ENCODE results near the gene PILRA. TPM values are rescaled to one million over a fixed set of nuclear protein-coding genes. Genes with fewer than 3 reads are reported as not detected.
"Not testable (repeated sequence)": the region's sequence is repeated elsewhere in the genome, so short reads cannot be mapped to it uniquely, and the experiment has no call there.

Gene PILRA
- total and polyA plus RNA-seq, 4 experiments from 2014 or later: 0.32 to 5.8 (median 5.7) TPM; not detected in 1

GRCh38 chr7:100357131-100357561, 16.1 kb upstream of the PILRA start:
- H3K9me3 Mint-ChIP-seq: no peaks in the 10 kb centered on the region
- POLR2A ChIA-PET (ENCODE audit: partially characterized antibody): no interaction called here

GRCh38 chr7:100358027-100358856, 15.0 kb upstream of the PILRA start, which contains the start of gene PILRB:
Gene PILRB (plus strand): TSS chr7:100358117. CDS start chr7:100358303, 186 bp downstream.
- no peaks in the 10 kb centered on the region for H3K9me3 ChIP-seq (ENCODE audit: control insufficient read depth in 1 of 2, low read length in 2 of 2)
- no peaks in the 10 kb centered on the region for H3K27me3 ChIP-seq (ENCODE audit: insufficient read depth, low read length)
- H3K36me3 ChIP-seq (ENCODE audit: insufficient read depth, low read length): peaks cover 68% of the 10 kb centered on the region
- H3K4me1 ChIP-seq (ENCODE audit: insufficient read depth, low read length): peaks cover 9% of the 10 kb centered on the region
- H3K27ac Mint-ChIP-seq: peak within 1 kb of the TSS in 3 of 7 donors; percentile 41 to 57 (median 50)
- CTCF ChIA-PET (ENCODE audit: partially characterized antibody): no interaction called here
- H3K4me1 Mint-ChIP-seq: peaks cover 2 to 11% (median 7%) of the 10 kb centered on the region in 4 donors
- no peaks in the 10 kb centered on the region for H3K9me3 Mint-ChIP-seq
- H3K4me3 ChIP-seq (ENCODE audit: low read length in 2 of 2): no peak within 1 kb of the TSS
- H3K27me3 Mint-ChIP-seq: no peaks in the 10 kb centered on the region
- H3K4me3 Mint-ChIP-seq: no peak within 1 kb of the TSS
- intact Hi-C loops (cut with micrococcal nuclease): no loop called here
- H3K36me3 Mint-ChIP-seq: peaks cover 41 to 61% of the 10 kb centered on the region in 2 donors
- no peak for DNase-seq
- POLR2A ChIA-PET (ENCODE audit: partially characterized antibody): no interaction called here
- no peak within 1 kb of the TSS for H3K27ac ChIP-seq (ENCODE audit: low read depth, low read length)

More at GRCh38 chr7:100357131-100357561, 16.1 kb upstream of the PILRA start:
- intact Hi-C loops (cut with micrococcal nuclease): no loop called here
- DNase-seq: no peak
- Histone ChIP-seq H3K4me1 (ENCODE audit: insufficient read depth, low read length) (peaks cover 11% of the 10 kb centered on the region), H3K27ac (ENCODE audit: low read depth, low read length) (no peak overlapping the region), H3K4me3 (ENCODE audit: low read length in 2 of 2) (no peak overlapping the region), H3K36me3 (ENCODE audit: insufficient read depth, low read length) (peaks cover 67% of the 10 kb centered on the region), H3K27me3 (ENCODE audit: insufficient read depth, low read length) (no peaks in the 10 kb centered on the region), H3K9me3 (ENCODE audit: control insufficient read depth in 1 of 2, low read length in 2 of 2) (no peaks in the 10 kb centered on the region)
- CTCF ChIA-PET (ENCODE audit: partially characterized antibody): no interaction called here
- H3K4me1 Mint-ChIP-seq: peaks cover 2 to 12% (median 9%) of the 10 kb centered on the region in 4 donors
- H3K27ac Mint-ChIP-seq: no peak overlapping the region
- H3K27me3 Mint-ChIP-seq: no peaks in the 10 kb centered on the region
- H3K36me3 Mint-ChIP-seq: peaks cover 35 to 56% of the 10 kb centered on the region in 2 donors
- no peak overlapping the region for H3K4me3 Mint-ChIP-seq

- Histone ChIP-seq H3K4me3 (ENCODE audit: low read length in 2 of 2) (no peak overlapping the region), H3K27ac (ENCODE audit: low read depth, low read length) (no peak overlapping the region), H3K36me3 (ENCODE audit: insufficient read depth, low read length) (peaks cover 62% of the 10 kb centered on the region), H3K27me3 (ENCODE audit: insufficient read depth, low read length) (no peaks in the 10 kb centered on the region), H3K4me1 (ENCODE audit: insufficient read depth, low read length) (peaks cover 3% of the 10 kb centered on the region), H3K9me3 (ENCODE audit: control insufficient read depth in 1 of 2, low read length in 2 of 2) (no peaks in the 10 kb centered on the region)
- intact Hi-C loops (cut with micrococcal nuclease): no loop called here
- peak overlapping the region in 1 of 7 donors; percentile 50 for H3K27ac Mint-ChIP-seq
- CTCF ChIA-PET (ENCODE audit: partially characterized antibody): no interaction called here
- peaks cover 42 to 60% of the 10 kb centered on the region in 2 donors for H3K36me3 Mint-ChIP-seq
- no peaks in the 10 kb centered on the region for H3K9me3 Mint-ChIP-seq
- no peaks in the 10 kb centered on the region for H3K27me3 Mint-ChIP-seq
- no peak overlapping the region for H3K4me3 Mint-ChIP-seq
- H3K4me1 Mint-ChIP-seq: peaks cover 0 to 5% (median 2%) of the 10 kb centered on the region in 4 donors
- no peak for DNase-seq
- POLR2A ChIA-PET (ENCODE audit: partially characterized antibody): no interaction called here
Observed at GRCh38 chr7:100358857-100359212, 14.5 kb upstream of the PILRA start.

- Mint-ChIP-seq H3K4me1 (peaks cover 1 to 10% (median 7%) of the 10 kb centered on the region in 4 donors), H3K9me3 (no peaks in the 10 kb centered on the region), H3K27ac (peak overlapping the region in 5 of 7 donors; percentile 37 to 84 (median 67)), H3K36me3 (peaks cover 40 to 62% of the 10 kb centered on the region in 2 donors), H3K27me3 (no peaks in the 10 kb centered on the region), H3K4me3 (no peak overlapping the region)
- no peak for DNase-seq
- POLR2A ChIA-PET (ENCODE audit: partially characterized antibody): no interaction called here
- Histone ChIP-seq H3K27ac (ENCODE audit: low read depth, low read length) (no peak overlapping the region), H3K4me1 (ENCODE audit: insufficient read depth, low read length) (peaks cover 2% of the 10 kb centered on the region), H3K36me3 (ENCODE audit: insufficient read depth, low read length) (peaks cover 58% of the 10 kb centered on the region), H3K27me3 (ENCODE audit: insufficient read depth, low read length) (no peaks in the 10 kb centered on the region), H3K9me3 (ENCODE audit: control insufficient read depth in 1 of 2, low read length in 2 of 2) (no peaks in the 10 kb centered on the region), H3K4me3 (ENCODE audit: low read length in 2 of 2) (no peak overlapping the region)
- CTCF ChIA-PET (ENCODE audit: partially characterized antibody): no interaction called here
- intact Hi-C loops (cut with micrococcal nuclease): no loop called here
Observed at GRCh38 chr7:100360135-100360854, 13.0 kb upstream of the PILRA start.

- Mint-ChIP-seq H3K9me3 (peaks cover 0 to 1% (median 0%) of the 10 kb centered on the region in 8 donors), H3K27ac (peak overlapping the region in 5 of 7 donors; percentile 0 to 23 (median 3)), H3K4me3 (no peak overlapping the region), H3K4me1 (peaks cover 10 to 31% (median 20%) of the 10 kb centered on the region in 4 donors), H3K36me3 (peaks cover 40 to 54% of the 10 kb centered on the region in 2 donors), H3K27me3 (no peaks in the 10 kb centered on the region)
- Histone ChIP-seq H3K9me3 (ENCODE audit: control insufficient read depth in 1 of 2, low read length in 2 of 2) (no peaks in the 10 kb centered on the region), H3K4me3 (ENCODE audit: low read length in 2 of 2) (no peak overlapping the region), H3K4me1 (ENCODE audit: insufficient read depth, low read length) (peaks cover 15% of the 10 kb centered on the region), H3K27ac (ENCODE audit: low read depth, low read length) (no peak overlapping the region), H3K36me3 (ENCODE audit: insufficient read depth, low read length) (peaks cover 34% of the 10 kb centered on the region), H3K27me3 (ENCODE audit: insufficient read depth, low read length) (no peaks in the 10 kb centered on the region)
- CTCF ChIA-PET (ENCODE audit: partially characterized antibody): no interaction called here
- POLR2A ChIA-PET (ENCODE audit: partially characterized antibody): no interaction called here
- intact Hi-C loops (cut with micrococcal nuclease): no loop called here
- DNase-seq: no peak
Observed at GRCh38 chr7:100363098-100363497, 10.2 kb upstream of the PILRA start.

GRCh38 chr7:100363797-100364196, 9.5 kb upstream of the PILRA start:
- H3K27me3 ChIP-seq (ENCODE audit: insufficient read depth, low read length); DNase-seq; H3K27ac ChIP-seq (ENCODE audit: low read depth, low read length); H3K9me3 Mint-ChIP-seq; CTCF ChIA-PET (ENCODE audit: partially characterized antibody); H3K4me3 ChIP-seq (ENCODE audit: low read length in 2 of 2); H3K27me3 Mint-ChIP-seq; POLR2A ChIA-PET (ENCODE audit: partially characterized antibody); H3K9me3 ChIP-seq (ENCODE audit: control insufficient read depth in 1 of 2, low read length in 2 of 2); intact Hi-C loops (cut with micrococcal nuclease); H3K4me3 Mint-ChIP-seq: not testable (repeated sequence)
- peaks cover 15% of the 10 kb centered on the region for H3K4me1 ChIP-seq (ENCODE audit: insufficient read depth, low read length)
- peaks cover 27% of the 10 kb centered on the region for H3K36me3 ChIP-seq (ENCODE audit: insufficient read depth, low read length)
- Mint-ChIP-seq H3K36me3 (peaks cover 37 to 50% of the 10 kb centered on the region in 2 donors), H3K27ac (peak overlapping the region in 2 of 7 donors; percentile 8 to 38), H3K4me1 (peaks cover 10 to 31% (median 20%) of the 10 kb centered on the region in 4 donors)

- no peak for DNase-seq
- Histone ChIP-seq H3K4me3 (ENCODE audit: low read length in 2 of 2) (no peak overlapping the region), H3K4me1 (ENCODE audit: insufficient read depth, low read length) (peaks cover 15% of the 10 kb centered on the region), H3K27ac (ENCODE audit: low read depth, low read length) (no peak overlapping the region), H3K27me3 (ENCODE audit: insufficient read depth, low read length) (no peaks in the 10 kb centered on the region), H3K9me3 (ENCODE audit: control insufficient read depth in 1 of 2, low read length in 2 of 2) (no peaks in the 10 kb centered on the region), H3K36me3 (ENCODE audit: insufficient read depth, low read length) (peaks cover 20% of the 10 kb centered on the region)
- H3K36me3 Mint-ChIP-seq: peaks cover 31 to 46% of the 10 kb centered on the region in 2 donors
- H3K27ac Mint-ChIP-seq: peak overlapping the region in 1 of 7 donors; percentile 38
- H3K4me3 Mint-ChIP-seq: no peak overlapping the region
- H3K4me1 Mint-ChIP-seq: peaks cover 10 to 31% (median 21%) of the 10 kb centered on the region in 4 donors
- peaks cover 0 to 1% (median 0%) of the 10 kb centered on the region in 8 donors for H3K9me3 Mint-ChIP-seq
- ChIA-PET POLR2A (ENCODE audit: partially characterized antibody) (no interaction called here), CTCF (ENCODE audit: partially characterized antibody) (no interaction called here)
- no peaks in the 10 kb centered on the region for H3K27me3 Mint-ChIP-seq
- intact Hi-C loops (cut with micrococcal nuclease): no loop called here
Observed at GRCh38 chr7:100364480-100364879, 8.8 kb upstream of the PILRA start.

Measured in CD4-positive, alpha-beta memory T cell (primary cell).